D341Med (cell line): ENCODE results near the gene SLCO3A1.

ENCODE experiments used
- DNase-seq: peaks from one replicate; pipeline ENCODE4 v3.0.0; 2012; ENCODE audit warnings: low spot score

SLCO3A1 gene

DNA sequence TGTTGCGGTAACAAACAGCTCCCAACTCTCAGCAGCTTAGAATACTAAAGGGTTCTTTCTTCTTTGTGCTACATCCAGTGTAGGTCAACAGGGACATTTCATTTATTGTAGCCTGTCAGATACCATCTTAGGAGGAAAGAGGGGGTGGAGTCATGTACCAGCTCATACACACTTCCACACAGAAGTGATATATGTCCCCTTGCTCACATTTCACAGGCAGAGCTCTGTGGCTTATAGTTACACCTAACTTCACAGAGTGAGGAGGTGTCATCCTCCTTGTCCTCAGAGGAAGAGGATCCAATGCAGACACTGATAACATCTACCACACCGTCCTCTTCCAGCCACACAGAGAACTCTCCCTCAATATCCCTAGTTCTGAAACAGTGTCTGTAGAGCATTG, 247.2 kb downstream of the SLCO3A1 start:
- no peak for DNase-seq

DNA sequence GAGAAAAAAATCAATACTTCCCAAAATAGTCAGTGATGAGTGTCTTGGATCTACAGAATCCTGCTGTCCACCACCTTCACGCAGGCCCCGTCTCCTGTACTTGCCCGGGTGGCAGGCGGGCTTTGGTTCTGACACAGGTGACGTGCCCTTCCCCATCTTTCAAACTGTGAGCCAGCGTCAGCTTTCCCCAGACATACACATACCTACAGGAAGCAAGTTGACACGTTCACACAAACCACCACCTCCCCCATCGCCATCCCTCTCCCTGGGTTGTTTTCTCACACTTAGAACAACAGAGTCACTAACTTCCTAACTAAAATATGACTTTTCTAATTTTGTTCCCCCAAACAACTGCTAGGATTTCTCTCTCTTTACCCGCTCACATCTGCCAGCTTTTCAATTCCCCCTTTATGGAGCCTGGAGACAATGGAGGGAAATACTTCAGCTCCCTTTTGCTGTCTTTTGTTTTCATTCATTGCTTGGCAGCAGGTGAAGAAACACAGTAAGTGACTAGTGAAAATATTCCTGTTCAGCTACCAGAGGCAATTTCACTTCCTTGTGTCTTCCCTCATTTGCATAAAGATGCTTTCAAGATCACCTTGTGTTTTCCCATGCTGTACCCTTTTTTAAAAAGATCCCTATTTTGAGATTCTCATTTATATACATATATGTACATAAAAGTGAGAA, 248.3 kb downstream of the SLCO3A1 start:
- no peak for DNase-seq

DNA sequence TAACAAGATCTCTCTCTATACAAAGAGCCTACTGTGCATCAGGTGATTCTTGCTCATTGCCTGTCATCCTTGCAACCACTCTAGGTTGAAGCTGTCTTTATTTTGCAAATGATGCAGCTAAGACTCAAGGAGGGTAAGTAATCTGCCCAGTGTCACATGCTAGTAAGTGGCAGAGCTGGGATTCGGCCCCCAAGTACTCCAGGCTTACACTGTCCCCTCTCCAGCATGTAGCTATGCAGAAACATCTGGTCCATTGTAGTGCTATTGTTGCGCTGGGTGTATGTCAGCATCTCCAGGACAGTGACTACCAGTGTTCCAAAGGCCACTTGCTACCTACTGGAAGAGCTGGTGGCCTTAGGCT, 248.9 kb downstream of the SLCO3A1 start:
- no peak for DNase-seq

DNA sequence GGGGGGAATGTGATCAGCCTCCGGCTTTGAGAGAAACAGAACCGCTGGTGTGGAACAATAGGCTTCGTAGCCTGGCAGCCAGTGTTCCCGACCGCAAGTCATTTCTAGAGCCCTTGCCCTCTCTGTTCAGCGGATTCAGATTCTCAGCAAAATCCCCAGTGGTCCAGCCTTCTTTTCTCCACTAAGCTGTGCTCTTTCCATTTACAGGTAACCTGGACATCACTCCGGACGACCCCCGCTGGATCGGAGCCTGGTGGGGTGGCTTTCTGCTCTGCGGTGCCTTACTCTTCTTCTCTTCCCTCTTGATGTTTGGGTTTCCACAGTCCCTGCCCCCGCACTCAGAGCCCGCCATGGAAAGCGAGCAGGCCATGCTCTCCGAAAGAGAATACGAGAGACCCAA, 250.6 kb downstream of the SLCO3A1 start:
- no peak for DNase-seq

- no peak for DNase-seq
Observed at GRCh38 chr15:92105611-92106010, 252.1 kb downstream of the SLCO3A1 start.

DNA sequence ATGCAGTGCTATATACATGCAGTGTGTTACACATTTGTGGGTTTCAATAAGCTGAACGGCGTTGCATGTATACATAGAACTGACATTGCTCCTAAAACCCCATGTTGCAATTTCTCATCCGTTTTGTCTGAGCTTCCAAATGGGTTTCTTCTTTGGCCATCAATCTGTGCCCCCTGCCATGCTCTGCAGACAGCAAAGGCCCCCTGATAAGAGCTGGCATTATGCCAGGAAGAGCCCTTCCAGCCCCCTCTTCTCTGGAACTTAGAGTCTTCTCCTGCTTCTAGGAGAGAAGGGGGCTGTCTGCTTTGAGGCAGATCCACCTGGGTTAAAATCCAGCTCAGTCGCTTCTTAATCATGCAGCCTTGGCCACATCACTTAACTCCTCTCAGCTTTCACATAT, 254.0 kb downstream of the SLCO3A1 start:
- DNase-seq = no peak

DNA sequence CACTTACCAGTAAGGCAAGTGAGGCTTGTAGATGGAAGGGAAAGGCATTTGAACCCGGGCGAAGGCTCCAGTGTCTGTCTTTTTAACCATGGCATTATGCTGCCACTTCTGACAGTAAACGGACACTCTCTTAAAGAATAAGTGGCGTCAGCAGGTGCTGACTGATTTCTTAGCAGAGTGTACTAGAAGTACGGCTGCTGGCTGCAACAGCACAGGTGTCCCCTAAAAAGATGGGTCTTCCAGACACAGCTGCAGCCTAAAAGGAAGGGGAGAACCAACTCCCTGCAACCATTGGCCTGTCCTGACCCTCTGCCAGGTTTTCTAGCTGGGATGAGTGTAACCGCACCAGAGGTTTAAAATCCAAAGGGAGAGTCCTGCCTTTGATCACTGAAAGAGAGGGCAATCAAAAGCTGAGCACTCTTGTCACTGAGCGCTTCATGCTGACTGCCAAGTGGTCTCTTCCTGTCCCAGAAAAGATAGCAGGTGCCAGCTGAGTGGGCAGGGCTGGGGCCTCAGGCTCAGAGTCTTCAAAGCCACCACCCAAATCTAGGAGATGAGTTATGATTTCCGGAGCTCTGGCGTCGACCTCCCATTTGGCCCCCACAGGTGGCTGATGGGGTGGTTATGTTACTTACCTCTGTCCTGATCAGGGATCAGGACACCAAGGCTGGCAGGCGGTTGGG, 255.8 kb downstream of the SLCO3A1 start:
- no peak for DNase-seq

GRCh38 chr15:92111291-92111690, 257.8 kb downstream of the SLCO3A1 start:
- DNase-seq = no peak

- no peak for DNase-seq
Observed at GRCh38 chr15:92111751-92112150, 258.2 kb downstream of the SLCO3A1 start.

GRCh38 chr15:92112180-92112579, 258.7 kb downstream of the SLCO3A1 start:
- DNase-seq = no peak

DNA sequence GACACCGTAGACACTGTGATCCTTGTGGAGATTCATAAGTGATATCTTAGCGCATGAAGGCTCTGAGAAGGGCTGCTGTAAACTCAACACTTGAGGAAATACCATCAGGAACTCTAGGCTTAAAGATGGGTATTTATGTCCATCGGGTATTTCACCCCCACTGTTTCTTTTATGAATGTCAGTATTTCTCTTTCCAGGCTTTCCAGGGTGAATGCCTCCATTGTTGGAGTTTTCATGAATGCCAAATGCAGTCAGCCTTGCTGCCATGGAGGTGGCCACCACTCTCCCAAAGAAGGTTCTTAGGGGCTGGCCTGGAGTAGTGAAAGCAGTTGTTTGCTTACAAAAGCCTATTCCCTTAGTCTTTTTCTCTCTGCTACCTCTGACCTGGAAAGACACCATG, 259.2 kb downstream of the SLCO3A1 start:
- DNase-seq = no peak

GRCh38 chr15:92113832-92114231, 260.3 kb downstream of the SLCO3A1 start:
- no peak for DNase-seq

GRCh38 chr15:92115834-92116233, 262.3 kb downstream of the SLCO3A1 start:
- no peak for DNase-seq

DNA sequence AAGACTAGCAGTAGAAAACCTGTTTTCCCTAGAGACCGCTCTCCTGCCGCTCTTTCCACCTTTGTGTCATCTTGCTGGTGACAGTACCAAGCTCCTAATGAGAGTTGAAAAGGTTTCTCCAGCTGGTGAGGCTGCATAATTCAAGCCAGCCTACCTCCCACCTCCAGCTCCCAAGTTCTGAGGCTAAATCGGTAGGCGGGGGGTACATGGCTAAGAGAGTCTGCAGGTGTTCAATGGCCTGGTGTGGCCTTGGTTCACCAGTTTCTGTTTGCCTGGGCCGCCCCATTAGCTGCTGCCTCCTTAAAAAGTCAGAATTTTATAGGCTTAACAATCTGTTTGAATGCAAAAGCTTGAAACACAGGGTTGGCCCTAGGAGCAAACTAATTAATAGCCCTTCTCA, 262.8 kb downstream of the SLCO3A1 start:
- DNase-seq = no peak

DNA sequence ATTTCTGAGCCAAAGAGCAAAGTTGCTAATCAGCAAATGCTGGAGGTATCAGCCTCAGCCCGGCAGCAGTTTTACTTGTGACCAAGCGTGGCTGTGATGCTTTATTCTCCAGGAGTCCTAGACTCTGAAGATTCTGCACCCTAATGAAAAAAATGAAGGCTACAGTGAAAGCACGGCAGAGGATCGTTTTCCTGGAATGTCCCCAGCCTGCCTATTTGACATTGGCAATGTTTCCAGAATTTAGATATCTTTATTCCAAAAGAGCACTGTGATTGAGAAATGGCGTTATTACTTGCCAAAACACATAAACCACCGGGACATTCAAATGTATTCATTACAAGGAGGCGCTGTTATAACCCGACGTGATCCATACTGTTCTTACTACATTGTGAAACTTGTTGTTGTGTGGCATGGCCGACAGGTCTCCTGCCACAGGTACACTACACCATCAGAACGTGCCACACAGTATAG, 263.8 kb downstream of the SLCO3A1 start:
- no peak for DNase-seq

GRCh38 chr15:92118162-92118935, 264.8 kb downstream of the SLCO3A1 start:
- DNase-seq = no peak

- DNase-seq = no peak
Observed at GRCh38 chr15:92118936-92119325, 265.4 kb downstream of the SLCO3A1 start.

DNA sequence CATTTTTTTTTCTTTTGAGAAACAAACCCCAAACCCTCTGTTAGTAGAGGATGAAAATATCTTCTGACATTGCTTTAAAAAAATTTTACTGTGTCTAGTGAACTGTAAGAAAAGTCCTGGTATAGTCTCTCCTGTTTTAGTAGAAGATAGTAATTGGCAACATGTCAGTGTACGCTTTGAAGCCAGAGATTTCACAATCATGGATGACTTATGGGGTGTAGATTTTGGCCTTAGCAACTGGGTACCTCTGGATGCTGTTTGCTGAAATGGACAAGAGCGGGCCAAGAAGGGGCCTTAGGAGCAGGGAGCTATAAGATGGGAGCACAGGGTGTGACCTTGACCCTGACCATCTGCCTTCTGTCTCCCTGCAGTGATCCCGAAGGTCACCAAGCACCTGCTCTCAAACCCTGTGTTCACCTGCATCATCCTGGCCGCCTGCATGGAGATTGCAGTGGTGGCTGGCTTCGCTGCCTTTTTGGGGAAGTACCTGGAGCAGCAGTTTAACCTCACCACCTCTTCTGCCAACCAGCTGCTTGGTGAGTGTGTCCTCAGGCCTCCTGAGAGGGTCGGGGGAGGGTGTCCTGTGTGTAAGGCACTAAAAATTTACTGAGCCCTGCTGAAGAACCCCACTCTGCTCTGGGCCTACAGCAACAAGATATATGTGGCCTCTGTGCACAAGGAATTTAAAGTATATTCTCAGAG, 266.7 kb downstream of the SLCO3A1 start:
- no peak for DNase-seq

DNA sequence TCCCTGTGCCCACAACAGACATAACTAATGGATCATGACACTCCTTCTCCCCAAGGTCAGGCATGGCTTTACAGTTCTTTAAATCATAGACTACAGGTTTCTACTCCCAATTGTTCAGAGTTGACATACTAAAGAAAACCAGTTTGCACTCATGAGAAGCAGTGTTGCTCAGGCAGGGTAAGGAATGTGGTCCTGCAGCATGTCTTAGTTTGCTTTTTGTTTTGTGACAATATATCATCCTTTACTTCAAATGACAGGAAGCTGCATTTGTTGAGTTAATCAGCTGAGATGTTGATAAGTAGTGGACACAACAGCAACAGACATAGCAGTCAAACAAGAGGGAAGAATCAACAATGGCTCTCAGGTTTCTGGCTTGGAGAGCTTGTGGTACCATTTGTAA, 267.5 kb downstream of the SLCO3A1 start:
- no peak for DNase-seq

DNA sequence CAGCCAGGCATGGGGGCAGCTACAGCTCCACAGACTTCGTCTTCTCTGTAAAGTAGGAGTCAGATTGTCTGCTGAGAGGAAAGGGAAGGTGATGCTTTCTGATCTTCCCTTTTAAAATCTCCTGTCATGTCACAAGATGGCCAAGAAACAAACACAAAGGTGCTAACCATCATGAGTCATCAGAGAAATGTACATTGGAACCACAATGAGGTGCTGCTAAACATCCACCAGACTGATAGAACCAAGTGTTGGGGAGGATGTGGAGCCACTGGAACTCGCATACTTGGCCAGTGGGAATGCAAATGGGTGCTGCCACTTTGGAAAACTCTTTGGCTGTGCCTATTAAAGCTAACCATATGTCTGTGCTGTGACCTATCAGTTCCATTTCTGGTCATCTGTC, 268.8 kb downstream of the SLCO3A1 start:
- no peak for DNase-seq

- no peak for DNase-seq
Observed at GRCh38 chr15:92123962-92124656, 270.6 kb downstream of the SLCO3A1 start.

DNA sequence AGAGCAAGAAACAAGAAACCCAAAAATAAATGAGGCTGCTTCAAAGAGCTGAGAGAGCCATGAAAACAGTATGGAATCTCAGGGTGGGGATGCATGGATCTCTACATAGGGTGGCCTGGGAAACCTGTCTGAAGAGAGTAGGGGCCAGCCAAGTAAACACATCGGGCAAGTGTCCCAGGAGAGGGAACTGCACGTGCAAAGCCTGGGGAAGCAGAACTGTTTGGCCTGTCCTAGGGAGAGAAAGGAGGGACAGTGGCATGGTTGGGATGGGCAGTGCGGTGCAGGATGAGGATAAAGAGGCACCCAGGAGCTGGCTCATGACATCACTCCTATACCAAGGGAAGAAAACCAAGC, 271.1 kb downstream of the SLCO3A1 start:
- DNase-seq = no peak
